RWPE1 (cell line): Measurements from ENCODE around the gene AZU1.
"Not testable (repeated sequence)": the region's sequence is repeated elsewhere in the genome, so short reads cannot be mapped to it uniquely, and the experiment has no call there.

Source experiments
- CTCF ChIA-PET: fragments of 350-600 bp; sonication (Branson Sonifier 250); formaldehyde crosslinking; extraction: SDS; loops from one replicate; lab custom pipeline; 2021; lab: Yijun Ruan, JAX
- POLR2A ChIA-PET: fragments of 400-600 bp; formaldehyde crosslinking; extraction: SDS; loops from one replicate; lab custom pipeline; 2020; ENCODE audit warnings: antibody characterized with exemption; ENCODE audit not compliant: low non-redundant PET; lab: Yijun Ruan, JAX
- DNase-seq: peaks from one replicate; pipeline ENCODE4 v3.0.0; 2012; ENCODE audit warnings: low spot score
- H3K27ac ChIP-seq: fragments of 450-650 bp; 2 replicates; pipeline ENCODE4 v1.5.1; 2017
- TF ChIP-seq, protein P1 (sequence below): fragments of 450-650 bp; conservative IDR thresholded peaks from 2 replicates; pipeline ENCODE4 v1.5.1; 2017; ENCODE audit warnings: low read depth, mild to moderate bottlenecking

AZU1 gene

DNA sequence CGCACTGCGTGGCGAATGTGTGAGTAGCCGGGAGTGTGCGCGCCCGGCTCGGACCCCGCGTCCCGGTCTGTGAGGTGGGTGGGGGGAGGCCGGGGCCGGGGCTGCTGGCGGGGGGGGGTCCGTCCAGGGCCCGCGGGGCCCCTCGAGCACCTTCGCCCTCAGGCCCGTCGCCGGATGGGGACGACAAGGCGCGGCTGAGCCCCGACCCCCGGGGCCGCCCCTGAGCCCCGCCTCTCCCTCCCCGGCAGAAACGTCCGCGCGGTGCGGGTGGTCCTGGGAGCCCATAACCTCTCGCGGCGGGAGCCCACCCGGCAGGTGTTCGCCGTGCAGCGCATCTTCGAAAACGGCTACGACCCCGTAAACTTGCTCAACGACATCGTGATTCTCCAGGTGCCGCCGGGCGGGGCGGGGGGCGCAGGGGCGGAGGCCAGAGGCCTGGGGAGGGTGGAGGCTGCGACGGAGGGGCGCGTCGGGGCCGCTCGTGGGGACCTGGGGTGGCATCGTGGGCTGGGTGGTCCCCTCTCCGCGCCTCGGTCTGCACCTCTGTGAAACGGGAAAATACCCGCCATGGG is 25.5 kb downstream of the AZU1 start:
- DNase-seq: no peak
- TF ChIP-seq, protein P1, sequence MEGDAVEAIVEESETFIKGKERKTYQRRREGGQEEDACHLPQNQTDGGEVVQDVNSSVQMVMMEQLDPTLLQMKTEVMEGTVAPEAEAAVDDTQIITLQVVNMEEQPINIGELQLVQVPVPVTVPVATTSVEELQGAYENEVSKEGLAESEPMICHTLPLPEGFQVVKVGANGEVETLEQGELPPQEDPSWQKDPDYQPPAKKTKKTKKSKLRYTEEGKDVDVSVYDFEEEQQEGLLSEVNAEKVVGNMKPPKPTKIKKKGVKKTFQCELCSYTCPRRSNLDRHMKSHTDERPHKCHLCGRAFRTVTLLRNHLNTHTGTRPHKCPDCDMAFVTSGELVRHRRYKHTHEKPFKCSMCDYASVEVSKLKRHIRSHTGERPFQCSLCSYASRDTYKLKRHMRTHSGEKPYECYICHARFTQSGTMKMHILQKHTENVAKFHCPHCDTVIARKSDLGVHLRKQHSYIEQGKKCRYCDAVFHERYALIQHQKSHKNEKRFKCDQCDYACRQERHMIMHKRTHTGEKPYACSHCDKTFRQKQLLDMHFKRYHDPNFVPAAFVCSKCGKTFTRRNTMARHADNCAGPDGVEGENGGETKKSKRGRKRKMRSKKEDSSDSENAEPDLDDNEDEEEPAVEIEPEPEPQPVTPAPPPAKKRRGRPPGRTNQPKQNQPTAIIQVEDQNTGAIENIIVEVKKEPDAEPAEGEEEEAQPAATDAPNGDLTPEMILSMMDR: no peak
- H3K27ac ChIP-seq: no peak overlapping the region
- POLR2A ChIA-PET: no interaction called here
- CTCF ChIA-PET: no interaction called here

DNA sequence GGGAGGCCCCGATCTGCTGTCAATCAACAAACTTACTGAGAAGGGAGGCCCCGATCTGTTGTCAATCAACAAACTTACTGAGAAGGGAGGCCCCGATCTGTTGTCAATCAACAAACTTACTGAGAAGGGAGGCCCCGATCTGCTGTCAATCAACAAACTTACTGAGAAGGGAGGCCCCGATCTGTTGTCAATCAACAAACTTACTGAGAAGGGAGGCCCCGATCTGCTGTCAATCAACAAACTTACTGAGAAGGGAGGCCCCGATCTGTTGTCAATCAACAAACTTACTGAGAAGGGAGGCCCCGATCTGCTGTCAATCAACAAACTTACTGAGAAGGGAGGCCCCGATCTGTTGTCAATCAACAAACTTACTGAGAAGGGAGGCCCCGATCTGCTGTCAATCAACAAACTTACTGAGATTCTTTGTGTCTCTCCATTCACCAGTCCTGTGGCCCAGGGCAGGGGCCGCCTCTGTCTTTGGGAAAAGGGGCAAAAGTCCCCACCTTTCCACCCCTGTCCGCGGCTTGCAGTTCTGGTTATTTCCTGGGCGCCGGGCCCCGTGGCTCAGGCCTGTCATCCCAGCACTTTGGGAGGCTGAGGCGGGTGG is 26.1 kb downstream of the AZU1 start:
- POLR2A ChIA-PET: interaction anchor here (0.5 kb wide), 1 partner anchor 9 kb away, joined by 5 read pairs; no protein-coding TSS in a partner anchor
- CTCF ChIA-PET: interaction anchor here (0.6 kb wide), 1 partner anchor 40 kb away, joined by 3 read pairs; no protein-coding TSS in a partner anchor
- not testable (repeated sequence) for DNase-seq, H3K27ac ChIP-seq

DNA sequence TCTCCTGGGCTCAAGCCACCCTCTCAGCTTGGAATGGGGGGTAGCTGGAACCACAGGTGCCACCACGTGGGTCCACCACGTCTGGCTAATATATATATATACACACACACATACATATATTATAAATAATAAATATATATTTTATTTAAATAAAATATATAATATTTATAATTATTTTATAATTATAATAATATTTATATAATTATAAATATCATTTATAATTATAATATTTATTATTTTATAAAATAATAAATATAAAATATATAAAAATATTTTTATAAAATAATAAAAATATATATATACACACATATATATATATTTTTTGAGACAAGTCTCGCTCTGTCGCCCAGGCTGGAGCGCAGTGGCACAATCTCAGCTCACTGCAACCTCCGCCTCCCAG is 26.9 kb downstream of the AZU1 start:
- DNase-seq: no peak
- CTCF ChIA-PET: interaction anchor here (0.6 kb wide), 2 partner anchors 39 to 85 kb away, joined by 3 to 4 read pairs; no protein-coding TSS in a partner anchor
- POLR2A ChIA-PET: interaction anchor here (0.5 kb wide), 1 partner anchor 10 kb away, joined by 5 read pairs; no protein-coding TSS in a partner anchor
- H3K27ac ChIP-seq: no peak overlapping the region
- TF ChIP-seq, protein P1: no peak

DNA sequence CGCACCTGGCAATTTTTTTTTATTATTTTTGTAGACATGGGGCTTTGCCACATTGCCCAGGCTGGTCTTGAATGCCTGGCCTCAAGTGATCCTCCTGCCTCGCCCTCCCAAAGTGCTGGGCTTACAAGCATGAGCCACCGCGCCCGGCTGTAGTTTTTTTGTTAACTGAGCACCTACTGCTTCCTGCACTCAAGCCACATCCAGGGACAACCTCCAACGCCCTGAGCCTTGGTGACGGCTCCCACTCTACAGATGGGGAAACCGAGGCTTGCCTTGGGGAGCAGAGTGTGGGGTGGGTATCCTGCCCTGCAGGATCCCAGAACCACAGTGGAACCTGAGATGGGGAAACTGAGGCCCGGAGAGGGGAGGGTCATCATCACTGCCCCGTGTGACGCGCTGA is 27.5 kb downstream of the AZU1 start:
- TF ChIP-seq, protein P1: no peak
- no peak overlapping the region for H3K27ac ChIP-seq
- POLR2A ChIA-PET: no interaction called here
- CTCF ChIA-PET: no interaction called here
- DNase-seq: no peak

DNA sequence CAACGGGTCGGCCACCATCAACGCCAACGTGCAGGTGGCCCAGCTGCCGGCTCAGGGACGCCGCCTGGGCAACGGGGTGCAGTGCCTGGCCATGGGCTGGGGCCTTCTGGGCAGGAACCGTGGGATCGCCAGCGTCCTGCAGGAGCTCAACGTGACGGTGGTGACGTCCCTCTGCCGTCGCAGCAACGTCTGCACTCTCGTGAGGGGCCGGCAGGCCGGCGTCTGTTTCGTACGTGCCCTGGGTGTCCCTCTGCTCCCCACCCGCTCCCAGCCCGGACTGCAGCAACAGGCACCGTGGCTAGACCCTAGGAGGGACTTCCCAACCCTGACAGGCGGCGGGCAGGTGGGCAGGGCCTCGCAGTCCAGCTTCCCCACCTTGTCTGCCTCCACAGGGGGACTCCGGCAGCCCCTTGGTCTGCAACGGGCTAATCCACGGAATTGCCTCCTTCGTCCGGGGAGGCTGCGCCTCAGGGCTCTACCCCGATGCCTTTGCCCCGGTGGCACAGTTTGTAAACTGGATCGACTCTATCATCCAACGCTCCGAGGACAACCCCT is 28.0 kb downstream of the AZU1 start:
- no peak for DNase-seq
- TF ChIP-seq, protein P1: no peak
- POLR2A ChIA-PET: no interaction called here
- CTCF ChIA-PET: interaction anchor here (0.6 to 0.9 kb wide), 2 partner anchors 65 to 83 kb away, joined by 4 to 5 read pairs; no protein-coding TSS in a partner anchor
- H3K27ac ChIP-seq: no peak overlapping the region

DNA sequence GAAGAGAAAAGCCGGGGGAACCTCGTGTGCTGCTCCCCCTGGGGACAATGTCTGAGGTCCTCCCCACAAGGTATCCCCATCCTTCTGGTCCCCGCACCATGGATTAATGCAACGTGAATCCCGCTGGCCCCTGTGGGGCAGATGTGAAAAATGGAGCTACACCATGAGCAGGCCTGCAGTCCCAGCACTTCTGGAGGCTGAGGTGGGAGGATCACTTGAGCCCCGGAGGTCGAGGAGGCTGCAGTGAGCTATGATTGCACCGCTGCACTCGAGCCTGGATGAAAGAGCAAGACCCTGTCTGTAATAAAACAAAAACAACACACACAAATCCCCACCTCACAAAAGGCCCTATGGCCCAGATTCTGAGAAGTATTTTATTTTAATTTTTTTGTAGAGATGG is 30.6 kb downstream of the AZU1 start:
- POLR2A ChIA-PET: no interaction called here
- TF ChIP-seq, protein P1: no peak
- DNase-seq: no peak
- no peak overlapping the region for H3K27ac ChIP-seq
- CTCF ChIA-PET: interaction anchor here (0.7 kb wide), 1 partner anchor 62 kb away, joined by 4 read pairs; no protein-coding TSS in a partner anchor
